ENCODE results near the gene SLC12A5.
"Not testable (repeated sequence)": the region's sequence is repeated elsewhere in the genome, so short reads cannot be mapped to it uniquely, and the experiment has no call there.

Gene SLC12A5

GRCh38 chr20:46084805-46085178 lies 55.8 kb downstream of the SLC12A5 start:
- no peak for DNase-seq

GRCh38 chr20:46085179-46085851 lies 56.3 kb downstream of the SLC12A5 start:
- no peak for DNase-seq

- DNase-seq: no peak
These were observed 58.1 kb downstream of the SLC12A5 start for GRCh38 chr20:46087161-46087560.

- peak in 1 of 2 experiments; percentile 13 for DNase-seq
These were observed 59.6 kb downstream of the SLC12A5 start for GRCh38 chr20:46088409-46089166.

GRCh38 chr20:46089167-46089416 lies 60.1 kb downstream of the SLC12A5 start:
- no peak for DNase-seq

GRCh38 chr20:46089417-46090388 lies 60.7 kb downstream of the SLC12A5 start, which contains the start of gene NCOA5:
NCOA5 (minus strand) TSS chr20:46089962; CDS start chr20:46079424, 10,538 bp downstream.
- peak; percentile 76 to 92 for DNase-seq

GRCh38 chr20:46091622-46092535 lies 62.9 kb downstream of the SLC12A5 start:
- DNase-seq: not testable (repeated sequence)

GRCh38 chr20:46093531-46093930 lies 64.5 kb downstream of the SLC12A5 start:
- no peak for DNase-seq

GRCh38 chr20:46099491-46100287 lies 70.7 kb downstream of the SLC12A5 start:
- no peak for DNase-seq

- DNase-seq: not testable (repeated sequence)
These were observed 71.4 kb downstream of the SLC12A5 start for GRCh38 chr20:46100444-46100843.

- DNase-seq: no peak
These were observed 72.0 kb downstream of the SLC12A5 start for GRCh38 chr20:46100988-46101387.

GRCh38 chr20:46101957-46102356 lies 72.9 kb downstream of the SLC12A5 start:
- DNase-seq: no peak

- DNase-seq: no peak
These were observed 73.9 kb downstream of the SLC12A5 start for GRCh38 chr20:46102940-46103339.

- DNase-seq: no peak
These were observed 75.2 kb downstream of the SLC12A5 start for GRCh38 chr20:46104262-46104661.

- no peak for DNase-seq
These were observed 78.0 kb downstream of the SLC12A5 start for GRCh38 chr20:46107061-46107460.

- DNase-seq: no peak
These were observed 79.4 kb downstream of the SLC12A5 start for GRCh38 chr20:46108435-46108841.

- DNase-seq: no peak
These were observed 80.0 kb downstream of the SLC12A5 start for GRCh38 chr20:46108976-46109375.

All from SW 1271 (cell line).